HUES48 (cell line): ENCODE results near the gene LRRC8A.
"Not testable (repeated sequence)": the region's sequence is repeated elsewhere in the genome, so short reads cannot be mapped to it uniquely, and the experiment has no call there.

Experiments used
- H3K27ac ChIP-seq: one replicate; pipeline ENCODE4 v1.7.0; 2013; ENCODE audit warnings: low read depth, low read length, inconsistent platforms
- H3K27me3 ChIP-seq: 2 replicates; pipeline ENCODE4 v1.6.1; 2013; ENCODE audit warnings: mild to moderate bottlenecking, low read length; ENCODE audit not compliant: control insufficient read depth, insufficient read depth
- H3K36me3 ChIP-seq: 2 replicates; pipeline ENCODE4 v1.6.1; 2013; ENCODE audit warnings: low read length; ENCODE audit not compliant: control insufficient read depth, insufficient read depth
- H3K4me1 ChIP-seq: 2 replicates; pipeline ENCODE4 v1.6.1; 2013; ENCODE audit warnings: mild to moderate bottlenecking, low read length; ENCODE audit not compliant: control insufficient read depth, insufficient read depth
- H3K4me3 ChIP-seq: 2 replicates; pipeline ENCODE4 v1.5.1; 2013; ENCODE audit warnings: mild to moderate bottlenecking, low read depth, low read length
- H3K9ac ChIP-seq: 2 replicates; pipeline ENCODE4 v1.6.1; 2013; ENCODE audit warnings: mild to moderate bottlenecking, low read depth, low read length, moderate library complexity
- H3K9me3 ChIP-seq: 2 replicates; pipeline ENCODE4 v1.6.1; 2013; ENCODE audit warnings: low read length; ENCODE audit not compliant: control insufficient read depth, insufficient read depth

The LRRC8A gene

DNA sequence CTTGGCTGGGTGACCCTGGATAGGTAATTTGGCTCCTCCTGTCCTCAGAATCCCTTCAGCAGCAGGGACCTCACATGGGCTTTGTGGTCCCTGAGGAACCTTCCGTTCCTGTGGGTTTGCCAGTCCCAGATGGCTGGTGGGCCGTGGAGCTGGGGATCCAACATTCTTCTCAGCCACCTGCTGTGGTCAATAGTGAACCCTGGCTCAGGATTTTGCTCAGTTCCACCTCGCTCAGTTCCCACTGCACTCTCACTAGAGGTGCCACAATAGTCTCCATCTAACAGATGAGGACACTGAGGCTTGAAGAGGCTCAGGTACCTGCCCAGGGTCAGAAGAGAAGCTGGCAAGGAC is 35.3 kb upstream of the LRRC8A start:
- Histone ChIP-seq H3K4me3 (no peak overlapping the region), H3K36me3 (peaks cover 8% of the 10 kb centered on the region; the same call in 1 of the 2 replicates), H3K9me3 (0 out of 2 replicates have a peak, but pooled peaks cover 5% of the 10 kb centered on the region), H3K27me3 (no peaks in the 10 kb centered on the region), H3K27ac (no peak overlapping the region), H3K4me1 (no peaks in the 10 kb centered on the region), H3K9ac (no peak overlapping the region)

DNA sequence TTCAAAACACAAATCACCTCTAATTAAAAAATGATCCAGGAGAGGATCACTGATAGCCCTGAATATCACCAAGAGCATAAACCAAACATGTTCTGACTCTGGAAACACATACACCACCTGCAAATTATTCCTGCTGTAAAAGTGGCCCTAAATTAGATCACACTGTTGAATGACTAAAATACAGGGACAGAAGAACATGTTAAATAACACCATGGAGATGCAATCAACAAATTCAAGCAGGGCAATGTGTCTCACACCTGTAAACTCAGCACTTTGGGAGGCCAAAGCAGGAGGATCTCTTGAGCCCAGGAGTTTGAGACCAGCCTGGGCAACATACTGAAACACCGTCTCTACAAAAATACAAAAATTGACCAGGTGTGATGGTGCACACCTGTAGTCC is 34.1 kb upstream of the LRRC8A start:
- H3K27ac ChIP-seq: no peak overlapping the region
- H3K4me3 ChIP-seq: no peak overlapping the region
- no peak overlapping the region for H3K9ac ChIP-seq
- H3K36me3 ChIP-seq: no peaks in the 10 kb centered on the region
- no peaks in the 10 kb centered on the region for H3K4me1 ChIP-seq
- H3K9me3 ChIP-seq: 0 out of 2 replicates have a peak, but pooled peaks cover 5% of the 10 kb centered on the region
- no peaks in the 10 kb centered on the region for H3K27me3 ChIP-seq

DNA sequence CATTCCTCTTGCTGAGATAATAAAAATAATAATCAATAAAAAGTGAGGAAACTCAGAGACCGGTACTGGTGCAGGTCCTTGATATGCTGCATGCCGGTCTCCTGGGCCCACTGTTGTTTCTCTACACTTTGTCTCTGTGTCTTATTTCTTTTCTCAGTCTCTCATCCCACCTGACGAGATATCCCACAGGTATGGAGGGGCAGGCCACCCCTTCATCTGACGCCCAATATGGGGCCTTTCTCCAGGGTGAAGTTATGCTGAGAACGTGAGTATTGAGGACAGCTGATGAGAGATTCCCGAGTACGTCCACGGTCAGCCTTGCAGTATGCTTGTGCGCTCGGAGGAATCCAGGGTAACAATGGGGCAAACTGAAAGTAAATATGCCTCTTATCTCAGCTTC is 30.9 kb upstream of the LRRC8A start:
- H3K9me3 ChIP-seq, H3K9ac ChIP-seq, H3K4me3 ChIP-seq, H3K36me3 ChIP-seq, H3K4me1 ChIP-seq, H3K27me3 ChIP-seq, H3K27ac ChIP-seq: not testable (repeated sequence)

DNA sequence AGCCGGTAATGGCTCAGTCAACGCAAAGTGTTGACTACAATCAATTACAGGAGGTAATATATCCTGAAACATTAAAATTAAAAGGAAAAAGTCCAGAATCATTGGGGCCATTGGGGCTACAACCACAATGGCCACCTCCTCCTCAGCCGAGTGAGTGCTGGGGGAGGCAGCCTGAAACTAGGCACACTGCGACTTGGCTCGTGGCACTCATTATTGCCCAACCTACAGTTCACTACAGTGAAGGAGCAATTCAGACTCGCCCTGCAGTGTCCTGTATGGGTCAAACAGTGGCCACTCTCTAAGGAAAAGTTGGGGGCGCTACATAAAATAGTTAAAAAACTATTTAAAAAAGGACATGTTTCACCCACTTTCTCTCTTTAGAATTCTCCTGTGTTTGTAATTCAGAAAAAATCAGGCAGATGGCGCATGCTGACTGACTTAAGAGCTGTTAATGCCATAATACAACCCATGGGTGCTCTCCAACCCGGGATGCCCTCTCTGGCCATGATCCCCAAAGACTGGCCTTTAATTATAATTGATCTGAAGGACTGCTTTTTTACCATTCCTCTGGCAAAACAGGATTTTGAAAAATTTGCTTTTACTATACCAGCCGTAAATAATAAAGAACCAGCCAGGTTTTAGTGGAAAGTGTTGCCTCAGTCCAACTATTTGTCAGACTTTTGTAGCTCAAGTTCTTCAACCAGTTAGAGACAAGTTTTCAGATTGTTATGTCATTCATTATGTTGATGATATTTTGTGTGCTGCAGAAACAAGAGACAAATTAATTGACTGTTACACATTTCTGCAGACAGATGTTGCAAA is 29.9 kb upstream of the LRRC8A start:
- H3K9me3 ChIP-seq, H3K27ac ChIP-seq: not testable (repeated sequence)

DNA sequence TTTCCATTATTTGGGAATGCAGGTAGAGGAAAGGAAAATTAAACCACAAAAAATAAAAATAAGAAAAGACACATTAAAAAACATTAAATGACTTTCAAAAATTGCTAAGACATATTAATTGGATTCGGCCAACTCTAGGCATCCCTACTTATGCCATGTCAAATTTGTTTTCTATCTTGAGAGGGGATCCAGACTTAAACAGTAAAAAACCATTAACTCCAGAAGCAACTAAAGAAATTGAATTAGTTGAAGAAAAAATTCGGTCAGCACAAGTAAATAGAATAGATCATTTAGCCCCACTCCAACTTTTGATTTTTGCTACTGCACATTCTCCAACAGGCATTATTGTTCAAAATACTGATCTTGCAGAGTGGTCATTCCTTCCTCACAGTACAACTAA is 29.3 kb upstream of the LRRC8A start:
- not testable (repeated sequence) for H3K9me3 ChIP-seq, H3K9ac ChIP-seq, H3K4me3 ChIP-seq

More for the DNA sequence above, 29.9 kb upstream of the LRRC8A start:
- not testable (repeated sequence) for H3K27me3 ChIP-seq, H3K9ac ChIP-seq, H3K4me1 ChIP-seq, H3K4me3 ChIP-seq, H3K36me3 ChIP-seq

DNA sequence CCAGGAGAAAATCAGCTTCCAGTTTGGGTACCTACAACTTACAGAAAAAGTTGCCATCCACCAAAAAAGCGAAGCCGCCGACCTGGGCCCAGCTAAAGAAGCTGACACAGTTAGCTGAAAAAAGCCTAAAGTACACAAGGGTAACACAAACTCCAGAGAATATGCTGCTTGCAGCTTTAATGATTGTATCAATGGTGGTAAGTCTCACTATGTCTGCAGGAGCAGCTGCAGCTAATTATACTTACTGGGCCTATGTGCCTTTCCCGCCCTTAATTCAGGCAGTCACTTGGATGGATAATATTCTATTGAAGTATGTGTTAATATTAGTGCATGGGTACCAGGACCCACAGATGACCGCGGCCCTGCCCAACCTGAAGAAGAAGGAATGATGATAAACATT is 27.5 kb upstream of the LRRC8A start:
- H3K9ac ChIP-seq, H3K27me3 ChIP-seq, H3K27ac ChIP-seq, H3K4me3 ChIP-seq, H3K36me3 ChIP-seq, H3K9me3 ChIP-seq, H3K4me1 ChIP-seq: not testable (repeated sequence)

More for the DNA sequence above, 29.3 kb upstream of the LRRC8A start:
- H3K27me3 ChIP-seq, H3K36me3 ChIP-seq, H3K27ac ChIP-seq, H3K4me1 ChIP-seq: not testable (repeated sequence)

DNA sequence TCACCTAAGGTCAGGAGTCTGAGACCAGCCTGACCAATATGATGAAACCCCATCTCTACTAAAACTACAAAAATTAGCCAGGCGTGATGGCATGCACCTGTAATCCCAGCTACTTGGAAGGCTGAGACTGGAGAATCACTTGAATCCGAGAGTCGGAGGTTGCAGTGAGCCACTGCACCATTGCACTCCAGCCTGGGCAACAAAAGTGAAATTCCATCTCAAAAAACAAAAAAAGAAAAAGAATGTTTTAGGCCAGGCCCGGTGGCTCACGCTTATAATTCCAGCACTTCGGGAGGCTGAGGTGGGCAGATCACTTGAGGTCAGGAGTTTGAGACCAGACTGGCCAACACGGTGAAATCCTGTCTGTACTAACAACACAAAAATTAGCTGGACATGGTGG is 23.5 kb upstream of the LRRC8A start:
- H3K9ac ChIP-seq, H3K36me3 ChIP-seq, H3K4me1 ChIP-seq, H3K27ac ChIP-seq, H3K9me3 ChIP-seq, H3K27me3 ChIP-seq, H3K4me3 ChIP-seq: not testable (repeated sequence)

DNA sequence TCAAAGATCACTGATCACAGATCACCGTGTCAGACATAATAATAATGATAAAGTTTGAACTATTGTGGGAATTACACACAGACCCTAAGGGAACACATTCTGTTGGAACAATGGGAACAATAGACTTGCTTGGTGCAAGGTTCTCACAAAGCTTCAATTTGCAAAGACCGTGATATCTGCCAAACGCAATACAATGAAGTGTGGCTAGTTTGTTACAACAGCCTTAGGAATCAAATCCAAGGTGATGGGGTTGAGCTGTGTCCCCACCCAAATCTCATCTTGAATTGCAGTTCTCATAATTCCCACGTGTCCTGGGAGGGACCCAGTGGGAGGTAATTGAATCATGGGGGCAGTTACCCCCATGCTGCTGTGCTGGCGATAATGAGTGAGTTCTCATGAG is 21.0 kb upstream of the LRRC8A start:
- Histone ChIP-seq H3K4me3 (no peak overlapping the region), H3K9me3 (no peaks in the 10 kb centered on the region), H3K27ac (no peak overlapping the region), H3K4me1 (peaks cover 2% of the 10 kb centered on the region; the same call in 1 of the 2 replicates), H3K27me3 (no peaks in the 10 kb centered on the region), H3K36me3 (no peaks in the 10 kb centered on the region), H3K9ac (no peak overlapping the region)

DNA sequence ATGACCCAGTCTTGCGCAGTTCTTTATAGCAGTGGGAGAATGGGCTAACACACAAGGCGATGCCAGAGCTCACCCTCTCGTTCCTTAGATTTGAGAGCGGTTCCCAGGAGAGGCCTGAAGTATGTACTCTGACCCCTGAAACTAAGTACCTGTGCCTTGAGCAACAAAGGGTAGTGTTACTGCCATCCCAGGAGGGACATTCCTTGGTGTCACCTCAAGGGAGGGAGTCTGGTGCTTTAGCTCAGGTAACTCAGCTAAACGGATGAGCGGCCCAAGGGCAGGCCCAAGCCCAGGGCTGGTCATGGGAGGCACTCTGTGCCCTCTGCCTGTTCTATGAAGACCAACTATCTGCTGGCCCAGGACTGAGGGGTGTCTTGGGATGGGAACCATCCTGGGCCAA is 20.4 kb upstream of the LRRC8A start:
- H3K4me1 ChIP-seq: peaks cover 2% of the 10 kb centered on the region; the same call in 1 of the 2 replicates
- H3K36me3 ChIP-seq: no peaks in the 10 kb centered on the region
- H3K4me3 ChIP-seq: no peak overlapping the region
- no peak overlapping the region for H3K9ac ChIP-seq
- H3K27ac ChIP-seq: peak overlapping the region; percentile 28
- H3K27me3 ChIP-seq: no peaks in the 10 kb centered on the region
- no peaks in the 10 kb centered on the region for H3K9me3 ChIP-seq

DNA sequence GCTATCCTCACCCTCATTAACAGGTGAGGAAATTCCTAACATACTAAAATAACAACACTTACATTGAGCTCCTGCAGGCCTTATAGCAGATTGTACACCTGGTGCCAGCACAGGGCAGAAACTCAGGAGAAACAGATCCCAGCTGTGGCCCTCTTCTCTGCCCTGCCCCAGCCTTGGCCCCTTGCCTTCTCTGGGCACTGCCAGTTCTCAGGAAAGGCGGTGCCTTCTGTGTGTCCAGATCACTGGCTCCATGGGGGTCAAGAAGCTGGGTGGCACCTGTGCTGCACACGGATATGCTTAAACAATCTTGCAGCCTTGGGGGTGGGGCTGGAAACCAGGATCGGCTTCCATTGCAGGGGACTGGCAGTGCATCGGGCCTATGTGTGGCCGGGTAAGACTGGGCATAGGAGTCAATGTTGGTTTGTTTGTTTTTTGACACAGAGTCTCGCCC is 19.5 kb upstream of the LRRC8A start:
- H3K36me3 ChIP-seq: no peaks in the 10 kb centered on the region
- H3K27ac ChIP-seq: no peak overlapping the region
- H3K4me1 ChIP-seq: peaks cover 2% of the 10 kb centered on the region; the same call in 1 of the 2 replicates
- H3K27me3 ChIP-seq: no peaks in the 10 kb centered on the region
- no peaks in the 10 kb centered on the region for H3K9me3 ChIP-seq
- no peak overlapping the region for H3K9ac ChIP-seq
- no peak overlapping the region for H3K4me3 ChIP-seq

DNA sequence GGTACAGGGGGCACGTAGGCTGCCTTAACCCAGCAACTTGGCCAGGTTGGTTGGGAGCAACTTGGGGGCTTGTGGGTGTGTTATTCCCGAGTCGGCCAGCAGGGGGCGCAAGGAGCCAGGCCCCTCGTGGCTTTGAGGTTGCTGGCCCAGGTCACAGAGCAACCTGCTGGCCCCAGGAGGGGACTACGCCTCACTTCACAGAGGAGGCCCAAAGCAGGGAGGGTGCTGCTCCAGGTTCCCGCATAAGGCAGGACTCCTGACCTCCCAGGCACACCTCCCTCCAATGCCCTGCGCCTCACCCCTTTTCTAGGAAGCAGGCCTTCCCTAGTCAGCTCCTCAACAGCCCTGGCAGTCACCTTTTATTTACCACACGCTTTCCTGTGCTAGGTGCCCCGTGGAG is 18.3 kb upstream of the LRRC8A start:
- Histone ChIP-seq H3K27me3 (no peaks in the 10 kb centered on the region), H3K4me3 (no peak overlapping the region), H3K9me3 (no peaks in the 10 kb centered on the region), H3K36me3 (no peaks in the 10 kb centered on the region), H3K4me1 (peaks cover 2% of the 10 kb centered on the region; the same call in 1 of the 2 replicates), H3K27ac (no peak overlapping the region), H3K9ac (no peak overlapping the region)
